ENCODE measurements around the gene SPATA24.
"Not testable (repeated sequence)": the region's sequence is repeated elsewhere in the genome, so short reads cannot be mapped to it uniquely, and the experiment has no call there.

The SPATA24 gene

GRCh38 chr5:139403787-139404483, at the start of gene SPATA24:
Gene SPATA24 (minus strand): TSS chr5:139404089. CDS start chr5:139404060, 29 bp downstream.
- H3K4me3 ChIP-seq (ENCODE audit: low read depth in 1 of 2, low read length in 2 of 2): peak within 1 kb of the TSS; percentile 66 to 77
- H3K27ac ChIP-seq (ENCODE audit: low read length): peak within 1 kb of the TSS; percentile 87
- H3K27me3 ChIP-seq (ENCODE audit: low read depth, low read length): no peaks in the 10 kb centered on the region
- H3K9me3 ChIP-seq (ENCODE audit: control insufficient read depth in 1 of 2, low read length in 2 of 2): no peaks in the 10 kb centered on the region
- peaks cover 0 to 4% of the 10 kb centered on the region in 2 donors for H3K36me3 ChIP-seq (ENCODE audit: control insufficient read depth in 1 of 2, insufficient read depth in 2 of 2, low read length in 2 of 2)
- H3K4me1 ChIP-seq (ENCODE audit: control insufficient read depth in 1 of 2, insufficient read depth in 2 of 2, low read length in 2 of 2): peaks cover 5 to 12% of the 10 kb centered on the region in 2 donors

- Histone ChIP-seq H3K27me3 (ENCODE audit: low read depth, low read length) (no peaks in the 10 kb centered on the region), H3K4me3 (ENCODE audit: low read depth in 1 of 2, low read length in 2 of 2) (no peak overlapping the region), H3K36me3 (ENCODE audit: control insufficient read depth in 1 of 2, insufficient read depth in 2 of 2, low read length in 2 of 2) (no peaks in the 10 kb centered on the region), H3K9me3 (ENCODE audit: control insufficient read depth in 1 of 2, low read length in 2 of 2) (no peaks in the 10 kb centered on the region), H3K27ac (ENCODE audit: low read length) (no peak overlapping the region), H3K4me1 (ENCODE audit: control insufficient read depth in 1 of 2, insufficient read depth in 2 of 2, low read length in 2 of 2) (no peaks in the 10 kb centered on the region)
Measured at GRCh38 chr5:139451878-139452660, 48.2 kb upstream of the SPATA24 start.

- Histone ChIP-seq H3K9me3 (ENCODE audit: control insufficient read depth in 1 of 2, low read length in 2 of 2) (no peaks in the 10 kb centered on the region), H3K4me3 (ENCODE audit: low read depth in 1 of 2, low read length in 2 of 2) (no peak overlapping the region), H3K27ac (ENCODE audit: low read length) (no peak overlapping the region), H3K27me3 (ENCODE audit: low read depth, low read length) (no peaks in the 10 kb centered on the region), H3K4me1 (ENCODE audit: control insufficient read depth in 1 of 2, insufficient read depth in 2 of 2, low read length in 2 of 2) (no peaks in the 10 kb centered on the region), H3K36me3 (ENCODE audit: control insufficient read depth in 1 of 2, insufficient read depth in 2 of 2, low read length in 2 of 2) (no peaks in the 10 kb centered on the region)
Measured at GRCh38 chr5:139451176-139451575, 47.3 kb upstream of the SPATA24 start.

- H3K9me3 ChIP-seq (ENCODE audit: control insufficient read depth in 1 of 2, low read length in 2 of 2): no peaks in the 10 kb centered on the region
- no peak overlapping the region for H3K27ac ChIP-seq (ENCODE audit: low read length)
- H3K27me3 ChIP-seq (ENCODE audit: low read depth, low read length): no peaks in the 10 kb centered on the region
- no peaks in the 10 kb centered on the region for H3K36me3 ChIP-seq (ENCODE audit: control insufficient read depth in 1 of 2, insufficient read depth in 2 of 2, low read length in 2 of 2)
- H3K4me1 ChIP-seq (ENCODE audit: control insufficient read depth in 1 of 2, insufficient read depth in 2 of 2, low read length in 2 of 2): no peaks in the 10 kb centered on the region
- no peak overlapping the region for H3K4me3 ChIP-seq (ENCODE audit: low read depth in 1 of 2, low read length in 2 of 2)
Measured at GRCh38 chr5:139446956-139447779, 43.3 kb upstream of the SPATA24 start.

GRCh38 chr5:139445325-139446170, 41.7 kb upstream of the SPATA24 start:
- no peaks in the 10 kb centered on the region for H3K36me3 ChIP-seq (ENCODE audit: control insufficient read depth in 1 of 2, insufficient read depth in 2 of 2, low read length in 2 of 2)
- H3K4me3 ChIP-seq (ENCODE audit: low read depth in 1 of 2, low read length in 2 of 2): no peak overlapping the region
- H3K9me3 ChIP-seq (ENCODE audit: control insufficient read depth in 1 of 2, low read length in 2 of 2): no peaks in the 10 kb centered on the region
- no peaks in the 10 kb centered on the region for H3K27me3 ChIP-seq (ENCODE audit: low read depth, low read length)
- no peak overlapping the region for H3K27ac ChIP-seq (ENCODE audit: low read length)
- no peaks in the 10 kb centered on the region for H3K4me1 ChIP-seq (ENCODE audit: control insufficient read depth in 1 of 2, insufficient read depth in 2 of 2, low read length in 2 of 2)

- Histone ChIP-seq H3K4me1 (ENCODE audit: control insufficient read depth in 1 of 2, insufficient read depth in 2 of 2, low read length in 2 of 2) (peaks cover 0 to 6% of the 10 kb centered on the region in 2 donors), H3K27ac (ENCODE audit: low read length) (no peak overlapping the region), H3K9me3 (ENCODE audit: control insufficient read depth in 1 of 2, low read length in 2 of 2) (no peaks in the 10 kb centered on the region), H3K27me3 (ENCODE audit: low read depth, low read length) (no peaks in the 10 kb centered on the region), H3K36me3 (ENCODE audit: control insufficient read depth in 1 of 2, insufficient read depth in 2 of 2, low read length in 2 of 2) (no peaks in the 10 kb centered on the region), H3K4me3 (ENCODE audit: low read depth in 1 of 2, low read length in 2 of 2) (no peak overlapping the region)
Measured at GRCh38 chr5:139443831-139444453, 40.1 kb upstream of the SPATA24 start.

GRCh38 chr5:139440416-139440815, 36.5 kb upstream of the SPATA24 start:
- not testable (repeated sequence) for H3K27ac ChIP-seq (ENCODE audit: low read length); H3K36me3 ChIP-seq (ENCODE audit: control insufficient read depth in 1 of 2, insufficient read depth in 2 of 2, low read length in 2 of 2); H3K27me3 ChIP-seq (ENCODE audit: low read depth, low read length)

GRCh38 chr5:139439013-139439903, 35.4 kb upstream of the SPATA24 start, which contains the start of gene DNAJC18:
Gene DNAJC18 (minus strand): TSS chr5:139439525. CDS start chr5:139439445, 80 bp downstream.
- Histone ChIP-seq H3K36me3 (ENCODE audit: control insufficient read depth in 1 of 2, insufficient read depth in 2 of 2, low read length in 2 of 2) (peaks cover 0 to 7% of the 10 kb centered on the region in 2 donors), H3K27me3 (ENCODE audit: low read depth, low read length) (no peaks in the 10 kb centered on the region), H3K27ac (ENCODE audit: low read length) (peak within 1 kb of the TSS; percentile 93), H3K4me1 (ENCODE audit: control insufficient read depth in 1 of 2, insufficient read depth in 2 of 2, low read length in 2 of 2) (peaks cover 0 to 11% of the 10 kb centered on the region in 2 donors), H3K9me3 (ENCODE audit: control insufficient read depth in 1 of 2, low read length in 2 of 2) (no peaks in the 10 kb centered on the region), H3K4me3 (ENCODE audit: low read depth in 1 of 2, low read length in 2 of 2) (peak within 1 kb of the TSS; percentile 75 to 89)

More at GRCh38 chr5:139440416-139440815, 36.5 kb upstream of the SPATA24 start:
- H3K9me3 ChIP-seq (ENCODE audit: control insufficient read depth in 1 of 2, low read length in 2 of 2); H3K4me3 ChIP-seq (ENCODE audit: low read depth in 1 of 2, low read length in 2 of 2): not testable (repeated sequence)
- H3K4me1 ChIP-seq (ENCODE audit: control insufficient read depth in 1 of 2, insufficient read depth in 2 of 2, low read length in 2 of 2): peaks cover 0 to 11% of the 10 kb centered on the region in 2 donors

- Histone ChIP-seq H3K4me1 (ENCODE audit: control insufficient read depth in 1 of 2, insufficient read depth in 2 of 2, low read length in 2 of 2) (peaks cover 0 to 11% of the 10 kb centered on the region in 2 donors), H3K27ac (ENCODE audit: low read length) (peak overlapping the region; percentile 20), H3K36me3 (ENCODE audit: control insufficient read depth in 1 of 2, insufficient read depth in 2 of 2, low read length in 2 of 2) (peaks cover 0 to 11% of the 10 kb centered on the region in 2 donors), H3K27me3 (ENCODE audit: low read depth, low read length) (no peaks in the 10 kb centered on the region), H3K9me3 (ENCODE audit: control insufficient read depth in 1 of 2, low read length in 2 of 2) (no peaks in the 10 kb centered on the region), H3K4me3 (ENCODE audit: low read depth in 1 of 2, low read length in 2 of 2) (peak overlapping the region; percentile 75 to 89)
Measured at GRCh38 chr5:139438707-139439012, 34.8 kb upstream of the SPATA24 start.

Data from muscle layer of duodenum (tissue), 2 donors.